ENCODE results near the gene REV1.

- no peak for TF ChIP-seq POLR2A (IDR thresholded peaks at IDR 0.05; ENCODE audit: extremely low read depth, insufficient read length)
- TF ChIP-seq, protein P1, sequence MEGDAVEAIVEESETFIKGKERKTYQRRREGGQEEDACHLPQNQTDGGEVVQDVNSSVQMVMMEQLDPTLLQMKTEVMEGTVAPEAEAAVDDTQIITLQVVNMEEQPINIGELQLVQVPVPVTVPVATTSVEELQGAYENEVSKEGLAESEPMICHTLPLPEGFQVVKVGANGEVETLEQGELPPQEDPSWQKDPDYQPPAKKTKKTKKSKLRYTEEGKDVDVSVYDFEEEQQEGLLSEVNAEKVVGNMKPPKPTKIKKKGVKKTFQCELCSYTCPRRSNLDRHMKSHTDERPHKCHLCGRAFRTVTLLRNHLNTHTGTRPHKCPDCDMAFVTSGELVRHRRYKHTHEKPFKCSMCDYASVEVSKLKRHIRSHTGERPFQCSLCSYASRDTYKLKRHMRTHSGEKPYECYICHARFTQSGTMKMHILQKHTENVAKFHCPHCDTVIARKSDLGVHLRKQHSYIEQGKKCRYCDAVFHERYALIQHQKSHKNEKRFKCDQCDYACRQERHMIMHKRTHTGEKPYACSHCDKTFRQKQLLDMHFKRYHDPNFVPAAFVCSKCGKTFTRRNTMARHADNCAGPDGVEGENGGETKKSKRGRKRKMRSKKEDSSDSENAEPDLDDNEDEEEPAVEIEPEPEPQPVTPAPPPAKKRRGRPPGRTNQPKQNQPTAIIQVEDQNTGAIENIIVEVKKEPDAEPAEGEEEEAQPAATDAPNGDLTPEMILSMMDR (IDR thresholded peaks at IDR 0.05; ENCODE audit: low read depth, low read length): no peak
- TF ChIP-seq MYC (IDR thresholded peaks at IDR 0.05; ENCODE audit: low read depth, low read length): no peak
These were observed 90.0 kb downstream of the REV1 start for GRCh38 chr2:99399795-99400194.
